Activated B cell treated with CpG ODN at 0.5 μM for 24 hours (primary cell): ENCODE results near the gene MAP3K20. TPM values are rescaled to one million over a fixed set of nuclear protein-coding genes. Genes with fewer than 3 reads are reported as not detected.

Experiments used
- ATAC-seq: fragments of 200-7000 bp; cut with Tn5 transposase; one replicate; pipeline ENCODE4 v1.10.0; 2021; ENCODE audit warnings: low read depth, mild to moderate bottlenecking, moderate library complexity
- CTCF ChIA-PET: fragments of 350-600 bp; sonication (Branson Sonifier 250); formaldehyde crosslinking; loops from one replicate; lab custom pipeline; 2021; ENCODE audit warnings: antibody characterized with exemption; lab: Charles Lee
- POLR2A ChIA-PET: fragments of 350-600 bp; sonication (Branson Sonifier 250); formaldehyde crosslinking; loops from one replicate; lab custom pipeline; 2021; ENCODE audit warnings: antibody characterized with exemption; lab: Charles Lee
- DNase-seq: peaks from one replicate; pipeline ENCODE4 v3.0.0; 2022
- H3K27ac Mint-ChIP-seq: one replicate; pipeline ENCODE4 v1.8.0; 2020; ENCODE audit warnings: mixed read lengths
- H3K27me3 Mint-ChIP-seq: one replicate; pipeline ENCODE4 v1.8.0; 2021; ENCODE audit warnings: mixed read lengths
- H3K36me3 Mint-ChIP-seq: one replicate; pipeline ENCODE4 v1.8.0; 2021; ENCODE audit warnings: low read depth, mixed read lengths
- H3K4me1 Mint-ChIP-seq: one replicate; pipeline ENCODE4 v1.8.0; 2021; ENCODE audit warnings: mixed read lengths
- H3K4me3 Mint-ChIP-seq: one replicate; pipeline ENCODE4 v1.8.0; 2020; ENCODE audit warnings: mild to moderate bottlenecking, mixed read lengths
- H3K9me3 Mint-ChIP-seq: one replicate; pipeline ENCODE4 v1.8.0; 2020; ENCODE audit warnings: mixed read lengths
- CTCF ChIP-seq: fragments of 200-600 bp; IDR thresholded peaks from one replicate; pipeline ENCODE4 v1.8.0; 2022; ENCODE audit warnings: antibody characterized with exemption, mild to moderate bottlenecking
- intact Hi-C: fragments of 100-400 bp; cut with micrococcal nuclease; formaldehyde crosslinking; loops from one replicate; pipeline ENCODE4 v1.15.1; 2024
- total RNA-seq: library from RNA; stranded (reverse); gene quantifications from 2 replicates; pipeline ENCODE4 v1.2.3, GENCODE V29; 2022

Gene MAP3K20
- total RNA-seq, 1 donor from 2014 or later, result 8.7 TPM

DNA sequence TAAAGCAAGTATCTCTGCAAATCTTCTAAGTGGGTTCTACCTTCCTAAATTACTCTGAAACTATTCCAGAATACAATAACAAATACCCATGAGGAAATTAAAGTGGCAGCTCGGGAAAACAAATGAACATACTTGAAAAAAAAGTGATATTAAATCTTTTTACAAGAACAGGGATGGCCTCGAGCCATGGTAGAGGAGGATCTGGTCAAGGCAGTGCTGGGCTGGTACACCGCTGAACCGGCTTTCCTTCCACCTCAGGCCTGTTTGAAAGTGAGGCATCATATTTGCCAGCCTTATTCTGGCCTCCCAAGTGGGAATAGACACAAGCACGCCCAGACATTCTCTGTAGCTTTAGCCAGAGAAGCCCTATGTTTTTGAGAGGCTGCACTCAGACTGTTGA, 154.5 kb downstream of the MAP3K20 start:
- intact Hi-C loops, result no loop called here
- Mint-ChIP-seq H3K27me3 (no peaks in the 10 kb centered on the region), H3K36me3 (peaks cover 2% of the 10 kb centered on the region), H3K9me3 (no peaks in the 10 kb centered on the region), H3K4me3 (no peak overlapping the region), H3K27ac (no peak overlapping the region), H3K4me1 (no peaks in the 10 kb centered on the region)
- CTCF ChIA-PET, result no interaction called here
- POLR2A ChIA-PET, result no interaction called here
- ATAC-seq (no peak), DNase-seq (no peak)
- TF ChIP-seq CTCF, result no peak

DNA sequence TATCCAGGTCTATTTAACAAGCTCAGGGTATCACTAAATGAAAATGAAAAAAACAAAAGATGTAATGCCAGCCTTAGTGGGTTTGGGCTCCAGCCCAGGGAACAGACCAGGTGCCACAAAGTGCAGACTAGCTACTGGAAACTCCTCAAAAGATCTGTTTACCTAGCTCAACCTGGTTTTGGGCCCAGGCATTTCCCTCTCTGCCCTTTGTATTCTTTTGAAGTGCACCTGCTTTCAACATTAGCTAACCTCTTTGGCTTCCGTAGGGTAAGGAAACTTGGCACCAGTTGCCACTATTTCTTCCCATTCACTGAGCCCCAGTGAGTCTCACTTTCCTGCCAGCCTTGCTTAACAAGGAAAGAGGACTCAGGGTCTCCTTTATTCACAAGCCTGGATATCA, 155.4 kb downstream of the MAP3K20 start:
- POLR2A ChIA-PET, result no interaction called here
- intact Hi-C loops, result no loop called here
- ATAC-seq (no peak), DNase-seq (no peak)
- H3K36me3 Mint-ChIP-seq, result peaks cover 2% of the 10 kb centered on the region
- no peak for TF ChIP-seq CTCF
- H3K27ac Mint-ChIP-seq, result no peak overlapping the region
- no peaks in the 10 kb centered on the region for H3K27me3 Mint-ChIP-seq
- CTCF ChIA-PET, result no interaction called here
- H3K4me1 Mint-ChIP-seq, result no peaks in the 10 kb centered on the region
- no peaks in the 10 kb centered on the region for H3K9me3 Mint-ChIP-seq
- no peak overlapping the region for H3K4me3 Mint-ChIP-seq

- Mint-ChIP-seq H3K36me3 (peaks cover 2% of the 10 kb centered on the region), H3K4me1 (no peaks in the 10 kb centered on the region), H3K27me3 (no peaks in the 10 kb centered on the region), H3K4me3 (no peak overlapping the region), H3K27ac (no peak overlapping the region), H3K9me3 (no peaks in the 10 kb centered on the region)
- CTCF ChIA-PET, result no interaction called here
- ATAC-seq, result no peak
- DNase-seq, result no peak
- POLR2A ChIA-PET, result no interaction called here
- intact Hi-C loops, result no loop called here
- TF ChIP-seq CTCF, result no peak
Observed at GRCh38 chr2:173231465-173231864, 155.8 kb downstream of the MAP3K20 start.

GRCh38 chr2:173232956-173233744, 157.5 kb downstream of the MAP3K20 start:
- CTCF ChIA-PET, result no interaction called here
- intact Hi-C loops, result no loop called here

More at GRCh38 chr2:173232956-173233744, 157.5 kb downstream of the MAP3K20 start:
- Mint-ChIP-seq H3K4me1 (no peaks in the 10 kb centered on the region), H3K4me3 (no peak overlapping the region), H3K36me3 (peaks cover 2% of the 10 kb centered on the region), H3K27ac (no peak overlapping the region), H3K9me3 (no peaks in the 10 kb centered on the region), H3K27me3 (no peaks in the 10 kb centered on the region)
- no peak for ATAC-seq
- POLR2A ChIA-PET, result no interaction called here
- DNase-seq, result no peak
- TF ChIP-seq CTCF, result no peak
